SK-N-SH (cell line): ENCODE data around the gene TCHP. TPM values are rescaled to one million over a fixed set of nuclear protein-coding genes. Genes with fewer than 3 reads are reported as not detected.

Source experiments
- CTCF ChIA-PET: fragments of 300-600, 350-600 bp; formaldehyde crosslinking; extraction: SDS; loops from one replicate; lab custom pipeline; 2021; lab: Yijun Ruan, JAX
- POLR2A ChIA-PET: fragments of 350-600 bp; sonication (Branson Sonifier 250); formaldehyde crosslinking; extraction: SDS; loops from one replicate; lab custom pipeline; 2020; ENCODE audit warnings: antibody characterized with exemption, inconsistent platforms; lab: Yijun Ruan, JAX
- DNase-seq: peaks from one replicate; pipeline ENCODE4 v3.0.0; 2012
- H2AFZ ChIP-seq: fragments of 200-600 bp; sonication (generic); 2 replicates; pipeline ENCODE4 v1.8.1; 2016; ENCODE audit warnings: antibody characterized with exemption, mild to moderate bottlenecking, low read depth
- H3F3A ChIP-seq: fragments of 200-600 bp; sonication (generic); replicated peaks from 2 replicates; pipeline ENCODE3; 2016; ENCODE audit warnings: antibody characterized with exemption, mild to moderate bottlenecking; ENCODE audit not compliant: insufficient read depth
- H3K27ac ChIP-seq, 2 experiments: fragments of 200-500 bp in 1 of 2; fragments of 200-600 bp in 1 of 2; sonication (Bioruptor generic) in 1 of 2; sonication (generic), shearing (Covaris generic) in 1 of 2; 2 replicates each; pipeline versions ENCODE4 v1.5.1 to v1.6.1; 2014 to 2016; ENCODE audit warnings: low read depth in 2 of 2, inconsistent platforms in 1 of 2, low read length in 1 of 2, mild to moderate bottlenecking in 1 of 2, mixed read lengths in 1 of 2
- H3K27me3 ChIP-seq: fragments of 200-600 bp; sonication (generic), shearing (Covaris generic); 2 replicates; pipeline ENCODE4 v1.6.1; 2016; ENCODE audit warnings: mixed run types; ENCODE audit not compliant: insufficient read depth
- H3K36me3 ChIP-seq, 2 experiments: fragments of 200-500 bp in 1 of 2; fragments of 200-600 bp in 1 of 2; sonication (Bioruptor generic) in 1 of 2; sonication (generic) in 1 of 2; replicated peaks in 1 of 2; 2 replicates each; pipeline versions ENCODE3 to v1.5.1; 2014 to 2016; ENCODE audit warnings: low read length in 1 of 2, mild to moderate bottlenecking in 1 of 2; ENCODE audit not compliant: insufficient read depth in 2 of 2, control insufficient read depth in 1 of 2
- H3K4me1 ChIP-seq, 2 experiments: fragments of 200-500 bp in 1 of 2; fragments of 200-600 bp in 1 of 2; sonication (Bioruptor generic) in 1 of 2; sonication (generic), shearing (Covaris generic) in 1 of 2; 2 replicates each; pipeline versions ENCODE4 v1.5.1 to v1.6.1; 2014 to 2016; ENCODE audit warnings: low read depth in 1 of 2, low read length in 1 of 2, mixed run types in 1 of 2; ENCODE audit not compliant: insufficient read depth in 2 of 2, control insufficient read depth in 1 of 2
- H3K4me2 ChIP-seq: fragments of 200-600 bp; sonication (generic), shearing (Covaris generic); 2 replicates; pipeline ENCODE4 v1.6.1; 2017; ENCODE audit warnings: mixed run types
- H3K4me3 ChIP-seq, 2 experiments: fragments of 200-500 bp in 1 of 2; fragments of 200-600 bp in 1 of 2; sonication (Bioruptor generic) in 1 of 2; sonication (generic), shearing (Covaris generic) in 1 of 2; 2 replicates each; pipeline versions ENCODE4 v1.5.1 to v1.8.1; 2014 to 2016; ENCODE audit warnings: low read depth in 2 of 2, inconsistent platforms in 1 of 2, low read length in 1 of 2, mild to moderate bottlenecking in 1 of 2, mixed read lengths in 1 of 2, moderate library complexity in 1 of 2
- H3K79me2 ChIP-seq: fragments of 200-600 bp; sonication (generic); 2 replicates; pipeline ENCODE4 v1.8.1; 2017; ENCODE audit warnings: mild to moderate bottlenecking; ENCODE audit not compliant: insufficient read depth
- H3K9ac ChIP-seq: fragments of 200-600 bp; sonication (generic); 2 replicates; pipeline ENCODE4 v1.6.1; 2017; ENCODE audit warnings: mixed run types
- H3K9me2 ChIP-seq: fragments of 200-600 bp; sonication (generic); 2 replicates; pipeline ENCODE4 v1.6.1; 2017; ENCODE audit warnings: mixed run types
- H3K9me3 ChIP-seq: fragments of 200-600 bp; sonication (generic); 2 replicates; pipeline ENCODE4 v1.6.1; 2017; ENCODE audit warnings: mixed run types, mild to moderate bottlenecking, moderate library complexity
- H4K20me1 ChIP-seq: fragments of 200-600 bp; sonication (generic); 2 replicates; pipeline ENCODE4 v1.6.1; 2017; ENCODE audit warnings: mild to moderate bottlenecking, mixed run types; ENCODE audit not compliant: insufficient read depth
- ELF1 ChIP-seq: IDR thresholded peaks from 2 replicates; pipeline ENCODE4 v1.4.0; 2012
- EP300 ChIP-seq, 2 experiments: IDR thresholded peaks; 2 replicates each; pipeline versions ENCODE4 v1.4.0 to v1.6.1; 2012; ENCODE audit warnings: borderline replicate concordance in 1 of 2, low read depth in 1 of 2, low read length in 1 of 2
- EZH2phosphoT487 ChIP-seq: fragments of 200-600 bp; sonication (generic); IDR thresholded peaks from 2 replicates; pipeline ENCODE4 v1.6.1; 2017; ENCODE audit warnings: low read depth, mixed run types, mild to moderate bottlenecking, antibody characterized with exemption, moderate library complexity, borderline replicate concordance
- FOXJ3 ChIP-seq: sonication (generic); formaldehyde crosslinking; IDR thresholded peaks from 2 replicates; pipeline ENCODE4 v1.5.1; 2020; ENCODE audit warnings: mild to moderate bottlenecking, missing genetic modification reagents
- GABPA ChIP-seq: IDR thresholded peaks from 2 replicates; pipeline ENCODE4 v1.4.0; 2012; ENCODE audit warnings: low read depth, mild to moderate bottlenecking
- MEF2A ChIP-seq: IDR thresholded peaks from 2 replicates; pipeline ENCODE4 v1.4.0; 2012; ENCODE audit warnings: low read depth, borderline replicate concordance
- RCOR1 ChIP-seq: fragments of 150-350 bp; IDR thresholded peaks from 2 replicates; pipeline ENCODE4 v1.6.1; 2017; ENCODE audit warnings: antibody characterized with exemption, low read length
- RFX5 ChIP-seq: IDR thresholded peaks from 2 replicates; pipeline ENCODE4 v1.6.1; 2012; ENCODE audit warnings: mild to moderate bottlenecking, improper control_type of control experiment, low read length
- RXRA ChIP-seq: IDR thresholded peaks from 2 replicates; pipeline ENCODE4 v1.4.0; 2012; ENCODE audit warnings: low read depth, mild to moderate bottlenecking, borderline replicate concordance
- SIN3A ChIP-seq: IDR thresholded peaks from 2 replicates; pipeline ENCODE4 v1.6.1; 2012; ENCODE audit warnings: low read depth, mild to moderate bottlenecking, low read length, moderate library complexity, borderline replicate concordance
- SMC3 ChIP-seq: IDR thresholded peaks from 2 replicates; pipeline ENCODE4 v1.6.1; 2012; ENCODE audit warnings: low read depth, low read length, improper control_type of control experiment
- TEAD4 ChIP-seq: IDR thresholded peaks from 2 replicates; pipeline ENCODE4 v1.4.0; 2012; ENCODE audit warnings: mild to moderate bottlenecking, borderline replicate concordance; ENCODE audit not compliant: insufficient read depth
- YY1 ChIP-seq: IDR thresholded peaks from 2 replicates; pipeline ENCODE4 v1.4.0; 2012; ENCODE audit warnings: low read depth, mild to moderate bottlenecking
- WGBS: methylation state at CpG from one replicate; pipeline ENCODE4 v1.1.6; 2017; ENCODE audit warnings: low lambda C conversion rate; 5-methylcytosine and 5-hydroxymethylcytosine counted together
- polyA plus RNA-seq, 3 experiments: library from polyadenylated mRNA; depleted of rRNA; stranded (reverse); fragments of >200 nt; gene quantifications; 2 replicates each; pipeline ENCODE4 v1.2.3, GENCODE V29; 2012
- TF ChIP-seq, protein P1 (sequence below): IDR thresholded peaks from 2 replicates; pipeline ENCODE4 v1.4.0; 2012; ENCODE audit warnings: low read depth, borderline replicate concordance
- TF ChIP-seq, protein P2 (sequence below): fragments of 200-600 bp; sonication (generic); IDR thresholded peaks from 2 replicates; pipeline ENCODE4 v1.6.1; 2017; ENCODE audit warnings: antibody characterized with exemption, mild to moderate bottlenecking, moderate library complexity
- TF ChIP-seq, protein P3 (sequence below): IDR thresholded peaks from 2 replicates; pipeline ENCODE4 v1.6.1; 2012; ENCODE audit warnings: mild to moderate bottlenecking, low read depth, low read length, moderate library complexity
- TF ChIP-seq, protein P4 (sequence below): IDR thresholded peaks from 2 replicates; pipeline ENCODE4 v1.4.0; 2012; ENCODE audit warnings: low read depth, borderline replicate concordance

TCHP gene
- polyA plus RNA-seq, 1 of the 3 experiments (the other 2 are of a cell fraction): 37.3 TPM

DNA sequence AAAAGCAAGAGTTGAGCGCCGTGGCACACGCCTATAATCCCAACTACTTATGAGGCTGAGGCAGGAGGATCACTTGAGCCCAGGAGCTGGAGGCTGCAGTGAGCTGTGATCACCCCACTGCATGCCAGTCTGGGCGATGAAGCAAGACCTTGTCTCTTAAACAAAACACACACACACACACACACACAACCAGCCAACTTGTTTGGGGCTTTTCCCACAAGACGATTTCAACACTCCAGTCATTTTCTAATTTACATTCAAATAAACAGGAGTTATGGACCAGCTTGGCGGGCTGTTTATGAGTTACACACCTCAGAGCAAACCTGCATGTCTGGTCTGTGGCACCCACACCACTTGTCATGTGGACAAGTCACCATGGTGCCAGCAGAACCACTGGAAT lies 26.4 kb upstream of the TCHP start (continued):
- TF ChIP-seq, protein P1, sequence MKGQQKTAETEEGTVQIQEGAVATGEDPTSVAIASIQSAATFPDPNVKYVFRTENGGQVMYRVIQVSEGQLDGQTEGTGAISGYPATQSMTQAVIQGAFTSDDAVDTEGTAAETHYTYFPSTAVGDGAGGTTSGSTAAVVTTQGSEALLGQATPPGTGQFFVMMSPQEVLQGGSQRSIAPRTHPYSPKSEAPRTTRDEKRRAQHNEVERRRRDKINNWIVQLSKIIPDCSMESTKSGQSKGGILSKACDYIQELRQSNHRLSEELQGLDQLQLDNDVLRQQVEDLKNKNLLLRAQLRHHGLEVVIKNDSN: no peak
- no peak for TF ChIP-seq MEF2A
- no peak for TF ChIP-seq FOXJ3 (CRISPR knock-in tag)

DNA sequence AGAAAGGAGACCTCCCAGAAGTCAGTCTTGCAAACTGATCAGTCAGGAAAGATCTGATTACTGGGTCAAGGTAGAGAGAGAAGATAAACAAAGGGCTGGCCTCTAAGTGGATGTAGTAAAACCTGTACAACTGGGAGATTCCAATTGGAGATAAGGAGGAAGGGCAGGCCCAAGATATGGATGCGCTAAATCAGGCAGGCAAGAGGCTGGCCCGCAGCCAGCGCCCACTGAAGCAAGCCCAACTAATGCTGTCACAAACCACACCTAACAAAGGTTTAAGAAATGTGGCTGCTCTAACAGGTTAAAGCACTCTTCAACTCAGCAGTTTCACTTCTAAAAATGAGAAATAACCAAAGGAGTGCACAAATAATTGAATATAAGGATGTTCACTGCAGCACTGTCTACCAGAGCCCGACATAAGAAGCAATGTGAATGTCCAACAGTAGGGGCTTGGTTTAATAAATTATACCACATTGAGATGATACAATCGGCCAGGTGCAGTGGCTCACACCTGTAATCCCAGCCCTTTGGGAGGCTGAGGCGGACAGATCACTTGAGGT lies 24.4 kb upstream of the TCHP start:
- Histone ChIP-seq H3F3A (peaks cover 9% of the 10 kb centered on the region), H3K36me3 (no peaks in the 10 kb centered on the region), H3K4me2 (no peak overlapping the region), H3K4me1 (peaks cover 14 to 24% of the 10 kb centered on the region in 2 experiments; a peak in 2 of 4 replicates), H4K20me1 (no peaks in the 10 kb centered on the region; the same call in 1 of the 2 replicates), H3K27me3 (no peaks in the 10 kb centered on the region), H3K9me2 (no peaks in the 10 kb centered on the region), H3K4me3 (no peak overlapping the region), H3K27ac (no peak overlapping the region), H2AFZ (no peak overlapping the region), H3K79me2 (peaks cover 68% of the 10 kb centered on the region), H3K9ac (no peak overlapping the region), H3K9me3 (no peaks in the 10 kb centered on the region)
- 95% methylated on average over 6 of the region's 6 CpGs for WGBS
- TF ChIP-seq, protein P2, sequence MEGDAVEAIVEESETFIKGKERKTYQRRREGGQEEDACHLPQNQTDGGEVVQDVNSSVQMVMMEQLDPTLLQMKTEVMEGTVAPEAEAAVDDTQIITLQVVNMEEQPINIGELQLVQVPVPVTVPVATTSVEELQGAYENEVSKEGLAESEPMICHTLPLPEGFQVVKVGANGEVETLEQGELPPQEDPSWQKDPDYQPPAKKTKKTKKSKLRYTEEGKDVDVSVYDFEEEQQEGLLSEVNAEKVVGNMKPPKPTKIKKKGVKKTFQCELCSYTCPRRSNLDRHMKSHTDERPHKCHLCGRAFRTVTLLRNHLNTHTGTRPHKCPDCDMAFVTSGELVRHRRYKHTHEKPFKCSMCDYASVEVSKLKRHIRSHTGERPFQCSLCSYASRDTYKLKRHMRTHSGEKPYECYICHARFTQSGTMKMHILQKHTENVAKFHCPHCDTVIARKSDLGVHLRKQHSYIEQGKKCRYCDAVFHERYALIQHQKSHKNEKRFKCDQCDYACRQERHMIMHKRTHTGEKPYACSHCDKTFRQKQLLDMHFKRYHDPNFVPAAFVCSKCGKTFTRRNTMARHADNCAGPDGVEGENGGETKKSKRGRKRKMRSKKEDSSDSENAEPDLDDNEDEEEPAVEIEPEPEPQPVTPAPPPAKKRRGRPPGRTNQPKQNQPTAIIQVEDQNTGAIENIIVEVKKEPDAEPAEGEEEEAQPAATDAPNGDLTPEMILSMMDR: no peak
- TF ChIP-seq SIN3A: no peak
- TF ChIP-seq RCOR1: no peak
- no peak for TF ChIP-seq ELF1
- peak; percentile 13 for DNase-seq
- POLR2A ChIA-PET: no interaction called here
- CTCF ChIA-PET: interaction anchor here (0.6 to 13.1 kb wide), 3 partner anchors 21 to 371 kb away, joined by 3 to 91 read pairs (median 6); no protein-coding TSS in a partner anchor

- Histone ChIP-seq H3K79me2 (peaks cover 68% of the 10 kb centered on the region), H3K4me1 (peaks cover 7 to 28% of the 10 kb centered on the region in 2 experiments; a peak in 2 of 4 replicates), H4K20me1 (no peaks in the 10 kb centered on the region; the same call in 1 of the 2 replicates), H2AFZ (no peak overlapping the region), H3K27me3 (no peaks in the 10 kb centered on the region), H3K9ac (no peak overlapping the region), H3K4me3 (no peak overlapping the region), H3K4me2 (no peak overlapping the region), H3F3A (peaks cover 4% of the 10 kb centered on the region), H3K9me3 (no peaks in the 10 kb centered on the region), H3K27ac (no peak overlapping the region), H3K9me2 (no peaks in the 10 kb centered on the region), H3K36me3 (no peaks in the 10 kb centered on the region)
- DNase-seq: no peak
- ChIA-PET POLR2A (no interaction called here), CTCF (interaction anchor here (0.6 to 3.9 kb wide), 4 partner anchors 24 to 371 kb away, joined by 3 to 26 read pairs (median 5); no protein-coding TSS in a partner anchor)
- TF ChIP-seq EP300 (IDR thresholded peaks at IDR 0.05; ENCODE audit: borderline replicate concordance in 1 of 2, low read depth in 1 of 2, low read length in 1 of 2) (no peak), SMC3 (no peak), FOXJ3 (CRISPR knock-in tag) (no peak), ELF1 (no peak), MEF2A (no peak), RXRA (no peak), TEAD4 (no peak), GABPA (no peak), RFX5 (no peak), EZH2phosphoT487 (no peak), YY1 (no peak)
- TF ChIP-seq, protein P3, sequence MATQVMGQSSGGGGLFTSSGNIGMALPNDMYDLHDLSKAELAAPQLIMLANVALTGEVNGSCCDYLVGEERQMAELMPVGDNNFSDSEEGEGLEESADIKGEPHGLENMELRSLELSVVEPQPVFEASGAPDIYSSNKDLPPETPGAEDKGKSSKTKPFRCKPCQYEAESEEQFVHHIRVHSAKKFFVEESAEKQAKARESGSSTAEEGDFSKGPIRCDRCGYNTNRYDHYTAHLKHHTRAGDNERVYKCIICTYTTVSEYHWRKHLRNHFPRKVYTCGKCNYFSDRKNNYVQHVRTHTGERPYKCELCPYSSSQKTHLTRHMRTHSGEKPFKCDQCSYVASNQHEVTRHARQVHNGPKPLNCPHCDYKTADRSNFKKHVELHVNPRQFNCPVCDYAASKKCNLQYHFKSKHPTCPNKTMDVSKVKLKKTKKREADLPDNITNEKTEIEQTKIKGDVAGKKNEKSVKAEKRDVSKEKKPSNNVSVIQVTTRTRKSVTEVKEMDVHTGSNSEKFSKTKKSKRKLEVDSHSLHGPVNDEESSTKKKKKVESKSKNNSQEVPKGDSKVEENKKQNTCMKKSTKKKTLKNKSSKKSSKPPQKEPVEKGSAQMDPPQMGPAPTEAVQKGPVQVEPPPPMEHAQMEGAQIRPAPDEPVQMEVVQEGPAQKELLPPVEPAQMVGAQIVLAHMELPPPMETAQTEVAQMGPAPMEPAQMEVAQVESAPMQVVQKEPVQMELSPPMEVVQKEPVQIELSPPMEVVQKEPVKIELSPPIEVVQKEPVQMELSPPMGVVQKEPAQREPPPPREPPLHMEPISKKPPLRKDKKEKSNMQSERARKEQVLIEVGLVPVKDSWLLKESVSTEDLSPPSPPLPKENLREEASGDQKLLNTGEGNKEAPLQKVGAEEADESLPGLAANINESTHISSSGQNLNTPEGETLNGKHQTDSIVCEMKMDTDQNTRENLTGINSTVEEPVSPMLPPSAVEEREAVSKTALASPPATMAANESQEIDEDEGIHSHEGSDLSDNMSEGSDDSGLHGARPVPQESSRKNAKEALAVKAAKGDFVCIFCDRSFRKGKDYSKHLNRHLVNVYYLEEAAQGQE: no peak
- TF ChIP-seq, protein P4, sequence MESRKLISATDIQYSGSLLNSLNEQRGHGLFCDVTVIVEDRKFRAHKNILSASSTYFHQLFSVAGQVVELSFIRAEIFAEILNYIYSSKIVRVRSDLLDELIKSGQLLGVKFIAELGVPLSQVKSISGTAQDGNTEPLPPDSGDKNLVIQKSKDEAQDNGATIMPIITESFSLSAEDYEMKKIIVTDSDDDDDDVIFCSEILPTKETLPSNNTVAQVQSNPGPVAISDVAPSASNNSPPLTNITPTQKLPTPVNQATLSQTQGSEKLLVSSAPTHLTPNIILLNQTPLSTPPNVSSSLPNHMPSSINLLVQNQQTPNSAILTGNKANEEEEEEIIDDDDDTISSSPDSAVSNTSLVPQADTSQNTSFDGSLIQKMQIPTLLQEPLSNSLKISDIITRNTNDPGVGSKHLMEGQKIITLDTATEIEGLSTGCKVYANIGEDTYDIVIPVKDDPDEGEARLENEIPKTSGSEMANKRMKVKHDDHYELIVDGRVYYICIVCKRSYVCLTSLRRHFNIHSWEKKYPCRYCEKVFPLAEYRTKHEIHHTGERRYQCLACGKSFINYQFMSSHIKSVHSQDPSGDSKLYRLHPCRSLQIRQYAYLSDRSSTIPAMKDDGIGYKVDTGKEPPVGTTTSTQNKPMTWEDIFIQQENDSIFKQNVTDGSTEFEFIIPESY: no peak
Observed at GRCh38 chr12:109876406-109876805, 23.7 kb upstream of the TCHP start.
